Measurements from ENCODE around the gene ARHGAP28.

- no peak for TF ChIP-seq TAF1 (IDR thresholded peaks at IDR 0.05; ENCODE audit: low read depth, low read length)
- TF ChIP-seq POLR2A (IDR thresholded peaks at IDR 0.05; ENCODE audit: low read depth, low read length), result no peak
- no peak for TF ChIP-seq POU2F2 (IDR thresholded peaks at IDR 0.05; ENCODE audit: low read depth, low read length)
- no peak for TF ChIP-seq POLR2AphosphoS5 (IDR thresholded peaks at IDR 0.05; ENCODE audit: low read depth, low read length)
- TF ChIP-seq SPI1 (IDR thresholded peaks at IDR 0.05; ENCODE audit: low read depth, low read length), result no peak
Observed at GRCh38 chr18:6956999-6957398, 227.5 kb downstream of the ARHGAP28 start.

All from GM12891 (cell line).